ENCODE results near the gene CTSO.
"Not testable (repeated sequence)": the region's sequence is repeated elsewhere in the genome, so short reads cannot be mapped to it uniquely, and the experiment has no call there.

Gene CTSO

GRCh38 chr4:155954118-155954685 is 536 bp upstream of the CTSO start:
- DNase-seq (ENCODE audit: low spot score) = no peak

GRCh38 chr4:155952501-155952901 is 1.2 kb downstream of the CTSO start:
- peak; percentile 41 for DNase-seq (ENCODE audit: low spot score)

- no peak for DNase-seq (ENCODE audit: low spot score)
Measured at GRCh38 chr4:155950461-155950860, 3.2 kb downstream of the CTSO start.

- peak; percentile 2 for DNase-seq (ENCODE audit: low spot score)
Measured at GRCh38 chr4:155948541-155948940, 5.1 kb downstream of the CTSO start.

- peak; percentile 3 for DNase-seq (ENCODE audit: low spot score)
Measured at GRCh38 chr4:155946486-155946885, 7.2 kb downstream of the CTSO start.

- DNase-seq (ENCODE audit: low spot score) = peak; percentile 12
Measured at GRCh38 chr4:155944516-155944915, 9.2 kb downstream of the CTSO start.

GRCh38 chr4:155943605-155944291 is 9.9 kb downstream of the CTSO start:
- DNase-seq (ENCODE audit: low spot score) = no peak

- DNase-seq (ENCODE audit: low spot score) = no peak
Measured at GRCh38 chr4:155941820-155942219, 11.8 kb downstream of the CTSO start.

- DNase-seq (ENCODE audit: low spot score) = no peak
Measured at GRCh38 chr4:155941085-155941790, 12.4 kb downstream of the CTSO start.

GRCh38 chr4:155935389-155935986 is 18.2 kb downstream of the CTSO start:
- DNase-seq (ENCODE audit: low spot score) = no peak

- DNase-seq (ENCODE audit: low spot score) = not testable (repeated sequence)
Measured at GRCh38 chr4:155934634-155935033, 19.0 kb downstream of the CTSO start.

- no peak for DNase-seq (ENCODE audit: low spot score)
Measured at GRCh38 chr4:155931634-155932033, 22.0 kb downstream of the CTSO start.

- DNase-seq (ENCODE audit: low spot score) = no peak
Measured at GRCh38 chr4:155930330-155930729, 23.3 kb downstream of the CTSO start.

GRCh38 chr4:155929833-155930232 is 23.8 kb downstream of the CTSO start:
- DNase-seq (ENCODE audit: low spot score) = no peak

- DNase-seq (ENCODE audit: low spot score) = no peak
Measured at GRCh38 chr4:155924637-155925036, 29.0 kb downstream of the CTSO start.

GRCh38 chr4:155921597-155921996 is 32.1 kb downstream of the CTSO start:
- no peak for DNase-seq (ENCODE audit: low spot score)

GRCh38 chr4:155914782-155915181 is 38.9 kb downstream of the CTSO start:
- no peak for DNase-seq (ENCODE audit: low spot score)

- no peak for DNase-seq (ENCODE audit: low spot score)
Measured at GRCh38 chr4:155911905-155912304, 41.8 kb downstream of the CTSO start.

GRCh38 chr4:155909615-155910226 is 43.9 kb downstream of the CTSO start:
- no peak for DNase-seq (ENCODE audit: low spot score)

- DNase-seq (ENCODE audit: low spot score) = no peak
Measured at GRCh38 chr4:155908187-155909139, 45.2 kb downstream of the CTSO start.

GRCh38 chr4:155907556-155907955 is 46.1 kb downstream of the CTSO start:
- DNase-seq (ENCODE audit: low spot score) = no peak

All from GM03348 (cell line).